ENCODE results near the gene CELF2.
"Not testable (repeated sequence)": the region's sequence is repeated elsewhere in the genome, so short reads cannot be mapped to it uniquely, and the experiment has no call there.

Gene CELF2

GRCh38 chr10:11180228-11180627 is 162.6 kb downstream of the CELF2 start:
- H3K4me1 ChIP-seq (ENCODE audit: control insufficient read depth in 5 of 5, insufficient read depth in 5 of 5, low read length in 5 of 5) = peaks cover 0 to 51% (median 24%) of the 10 kb centered on the region in 5 donors
- peaks cover 9 to 22% (median 14%) of the 10 kb centered on the region in 5 donors for H3K36me3 ChIP-seq (ENCODE audit: control insufficient read depth in 5 of 5, insufficient read depth in 5 of 5, low read length in 5 of 5)
- H3K9ac ChIP-seq (ENCODE audit: low read length in 5 of 5) = no peak overlapping the region
- H3K27ac ChIP-seq (ENCODE audit: low read depth, low read length) = no peak overlapping the region
- no peaks in the 10 kb centered on the region for H3K27me3 ChIP-seq (ENCODE audit: control insufficient read depth in 5 of 5, insufficient read depth in 4 of 5, low read length in 5 of 5)
- peaks cover 0 to 3% (median 2%) of the 10 kb centered on the region in 5 donors for H3K9me3 ChIP-seq (ENCODE audit: control insufficient read depth in 5 of 5, low read length in 5 of 5)
- H3K4me3 ChIP-seq (ENCODE audit: low read depth in 1 of 5, low read length in 5 of 5) = no peak overlapping the region

- H3K4me1 ChIP-seq (ENCODE audit: control insufficient read depth in 5 of 5, insufficient read depth in 5 of 5, low read length in 5 of 5) = peaks cover 0 to 44% (median 18%) of the 10 kb centered on the region in 5 donors
- H3K4me3 ChIP-seq (ENCODE audit: low read depth in 1 of 5, low read length in 5 of 5) = no peak overlapping the region
- H3K27ac ChIP-seq (ENCODE audit: low read depth, low read length) = no peak overlapping the region
Measured at GRCh38 chr10:11181978-11182377, 164.3 kb downstream of the CELF2 start.

GRCh38 chr10:11183015-11183414 is 165.3 kb downstream of the CELF2 start:
- Histone ChIP-seq H3K4me3 (ENCODE audit: low read depth in 1 of 5, low read length in 5 of 5) (no peak overlapping the region), H3K27me3 (ENCODE audit: control insufficient read depth in 5 of 5, insufficient read depth in 4 of 5, low read length in 5 of 5) (no peaks in the 10 kb centered on the region), H3K4me1 (ENCODE audit: control insufficient read depth in 5 of 5, insufficient read depth in 5 of 5, low read length in 5 of 5) (peaks cover 0 to 38% (median 12%) of the 10 kb centered on the region in 5 donors), H3K9me3 (ENCODE audit: control insufficient read depth in 5 of 5, low read length in 5 of 5) (peaks cover 0 to 5% (median 3%) of the 10 kb centered on the region in 5 donors), H3K9ac (ENCODE audit: low read length in 5 of 5) (no peak overlapping the region), H3K27ac (ENCODE audit: low read depth, low read length) (no peak overlapping the region), H3K36me3 (ENCODE audit: control insufficient read depth in 5 of 5, insufficient read depth in 5 of 5, low read length in 5 of 5) (peaks cover 6 to 21% (median 11%) of the 10 kb centered on the region in 5 donors)

More at GRCh38 chr10:11181978-11182377, 164.3 kb downstream of the CELF2 start:
- Histone ChIP-seq H3K9me3 (ENCODE audit: control insufficient read depth in 5 of 5, low read length in 5 of 5) (peaks cover 0 to 5% (median 3%) of the 10 kb centered on the region in 5 donors), H3K9ac (ENCODE audit: low read length in 5 of 5) (no peak overlapping the region), H3K36me3 (ENCODE audit: control insufficient read depth in 5 of 5, insufficient read depth in 5 of 5, low read length in 5 of 5) (peaks cover 6 to 25% (median 14%) of the 10 kb centered on the region in 5 donors), H3K27me3 (ENCODE audit: control insufficient read depth in 5 of 5, insufficient read depth in 4 of 5, low read length in 5 of 5) (no peaks in the 10 kb centered on the region)

GRCh38 chr10:11184093-11184492 is 166.4 kb downstream of the CELF2 start:
- peaks cover 0 to 5% (median 3%) of the 10 kb centered on the region in 5 donors for H3K9me3 ChIP-seq (ENCODE audit: control insufficient read depth in 5 of 5, low read length in 5 of 5)
- H3K27ac ChIP-seq (ENCODE audit: low read depth, low read length) = no peak overlapping the region
- H3K9ac ChIP-seq (ENCODE audit: low read length in 5 of 5) = no peak overlapping the region
- H3K27me3 ChIP-seq (ENCODE audit: control insufficient read depth in 5 of 5, insufficient read depth in 4 of 5, low read length in 5 of 5) = no peaks in the 10 kb centered on the region
- H3K36me3 ChIP-seq (ENCODE audit: control insufficient read depth in 5 of 5, insufficient read depth in 5 of 5, low read length in 5 of 5) = peaks cover 6 to 19% (median 10%) of the 10 kb centered on the region in 5 donors
- no peak overlapping the region for H3K4me3 ChIP-seq (ENCODE audit: low read depth in 1 of 5, low read length in 5 of 5)
- H3K4me1 ChIP-seq (ENCODE audit: control insufficient read depth in 5 of 5, insufficient read depth in 5 of 5, low read length in 5 of 5) = peaks cover 0 to 31% (median 8%) of the 10 kb centered on the region in 5 donors

GRCh38 chr10:11185128-11185665 is 167.5 kb downstream of the CELF2 start:
- not testable (repeated sequence) for H3K27me3 ChIP-seq (ENCODE audit: control insufficient read depth in 5 of 5, insufficient read depth in 4 of 5, low read length in 5 of 5); H3K9ac ChIP-seq (ENCODE audit: low read length in 5 of 5); H3K4me3 ChIP-seq (ENCODE audit: low read depth in 1 of 5, low read length in 5 of 5); H3K9me3 ChIP-seq (ENCODE audit: control insufficient read depth in 5 of 5, low read length in 5 of 5); H3K27ac ChIP-seq (ENCODE audit: low read depth, low read length)
- Histone ChIP-seq H3K36me3 (ENCODE audit: control insufficient read depth in 5 of 5, insufficient read depth in 5 of 5, low read length in 5 of 5) (peaks cover 6 to 13% (median 6%) of the 10 kb centered on the region in 5 donors), H3K4me1 (ENCODE audit: control insufficient read depth in 5 of 5, insufficient read depth in 5 of 5, low read length in 5 of 5) (peaks cover 0 to 30% (median 10%) of the 10 kb centered on the region in 5 donors)

GRCh38 chr10:11186374-11186773 is 168.7 kb downstream of the CELF2 start:
- H3K4me1 ChIP-seq (ENCODE audit: control insufficient read depth in 5 of 5, insufficient read depth in 5 of 5, low read length in 5 of 5) = peaks cover 0 to 37% (median 13%) of the 10 kb centered on the region in 5 donors
- H3K4me3 ChIP-seq (ENCODE audit: low read depth in 1 of 5, low read length in 5 of 5) = no peak overlapping the region
- no peak overlapping the region for H3K27ac ChIP-seq (ENCODE audit: low read depth, low read length)
- H3K9ac ChIP-seq (ENCODE audit: low read length in 5 of 5) = no peak overlapping the region
- H3K36me3 ChIP-seq (ENCODE audit: control insufficient read depth in 5 of 5, insufficient read depth in 5 of 5, low read length in 5 of 5) = peaks cover under 1 to 9% (median 3%) of the 10 kb centered on the region in 5 donors
- peaks cover 0 to 5% (median 3%) of the 10 kb centered on the region in 5 donors for H3K9me3 ChIP-seq (ENCODE audit: control insufficient read depth in 5 of 5, low read length in 5 of 5)
- H3K27me3 ChIP-seq (ENCODE audit: control insufficient read depth in 5 of 5, insufficient read depth in 4 of 5, low read length in 5 of 5) = no peaks in the 10 kb centered on the region

- Histone ChIP-seq H3K9me3 (ENCODE audit: control insufficient read depth in 5 of 5, low read length in 5 of 5) (peaks cover 0 to 5% (median 3%) of the 10 kb centered on the region in 5 donors), H3K27me3 (ENCODE audit: control insufficient read depth in 5 of 5, insufficient read depth in 4 of 5, low read length in 5 of 5) (no peaks in the 10 kb centered on the region), H3K4me1 (ENCODE audit: control insufficient read depth in 5 of 5, insufficient read depth in 5 of 5, low read length in 5 of 5) (peaks cover 0 to 31% (median 21%) of the 10 kb centered on the region in 5 donors), H3K36me3 (ENCODE audit: control insufficient read depth in 5 of 5, insufficient read depth in 5 of 5, low read length in 5 of 5) (peaks cover under 1 to 8% (median 5%) of the 10 kb centered on the region in 5 donors), H3K9ac (ENCODE audit: low read length in 5 of 5) (no peak overlapping the region), H3K4me3 (ENCODE audit: low read depth in 1 of 5, low read length in 5 of 5) (no peak overlapping the region), H3K27ac (ENCODE audit: low read depth, low read length) (no peak overlapping the region)
Measured at GRCh38 chr10:11189582-11190376, 172.1 kb downstream of the CELF2 start.

GRCh38 chr10:11191190-11191589 is 173.5 kb downstream of the CELF2 start:
- Histone ChIP-seq H3K4me3 (ENCODE audit: low read depth in 1 of 5, low read length in 5 of 5) (no peak overlapping the region), H3K36me3 (ENCODE audit: control insufficient read depth in 5 of 5, insufficient read depth in 5 of 5, low read length in 5 of 5) (peaks cover 0 to 5% (median 4%) of the 10 kb centered on the region in 5 donors), H3K9me3 (ENCODE audit: control insufficient read depth in 5 of 5, low read length in 5 of 5) (no peaks in the 10 kb centered on the region), H3K27ac (ENCODE audit: low read depth, low read length) (no peak overlapping the region), H3K4me1 (ENCODE audit: control insufficient read depth in 5 of 5, insufficient read depth in 5 of 5, low read length in 5 of 5) (peaks cover 0 to 34% (median 26%) of the 10 kb centered on the region in 5 donors), H3K27me3 (ENCODE audit: control insufficient read depth in 5 of 5, insufficient read depth in 4 of 5, low read length in 5 of 5) (no peaks in the 10 kb centered on the region), H3K9ac (ENCODE audit: low read length in 5 of 5) (no peak overlapping the region)

- Histone ChIP-seq H3K9me3 (ENCODE audit: control insufficient read depth in 5 of 5, low read length in 5 of 5) (no peaks in the 10 kb centered on the region), H3K27me3 (ENCODE audit: control insufficient read depth in 5 of 5, insufficient read depth in 4 of 5, low read length in 5 of 5) (no peaks in the 10 kb centered on the region), H3K36me3 (ENCODE audit: control insufficient read depth in 5 of 5, insufficient read depth in 5 of 5, low read length in 5 of 5) (peaks cover 0 to 5% (median 4%) of the 10 kb centered on the region in 5 donors), H3K4me1 (ENCODE audit: control insufficient read depth in 5 of 5, insufficient read depth in 5 of 5, low read length in 5 of 5) (peaks cover 0 to 34% (median 26%) of the 10 kb centered on the region in 5 donors), H3K9ac (ENCODE audit: low read length in 5 of 5) (no peak overlapping the region), H3K4me3 (ENCODE audit: low read depth in 1 of 5, low read length in 5 of 5) (no peak overlapping the region), H3K27ac (ENCODE audit: low read depth, low read length) (no peak overlapping the region)
Measured at GRCh38 chr10:11191678-11192077, 174.0 kb downstream of the CELF2 start.

Data from subcutaneous abdominal adipose tissue (tissue), 5 donors.